ENCODE results near the gene ZDHHC5. TPM values are rescaled to one million over a fixed set of nuclear protein-coding genes. Genes with fewer than 3 reads are reported as not detected.
"Not testable (repeated sequence)": the region's sequence is repeated elsewhere in the genome, so short reads cannot be mapped to it uniquely, and the experiment has no call there.

The ZDHHC5 gene
- total RNA-seq, 1 donor from 2014 or later, result 30.3 TPM

GRCh38 chr11:57713835-57714234 lies 45.9 kb downstream of the ZDHHC5 start:
- Histone ChIP-seq H3K36me3 (ENCODE audit: control insufficient read depth, insufficient read depth, low read length) (peaks cover 3% of the 10 kb centered on the region), H3K27me3 (ENCODE audit: control insufficient read depth, insufficient read depth, low read length) (no peaks in the 10 kb centered on the region), H3K4me3 (ENCODE audit: low read depth, low read length) (peak overlapping the region; percentile 61)
- no peak for DNase-seq (ENCODE audit: low read depth)
- FAIRE-seq, result no peak
- TF ChIP-seq CTCF (IDR thresholded peaks at IDR 0.05; ENCODE audit: insufficient read depth, low read length, severe bottlenecking), result no peak

- H3K4me3 ChIP-seq (ENCODE audit: low read depth, low read length); H3K27me3 ChIP-seq (ENCODE audit: control insufficient read depth, insufficient read depth, low read length); DNase-seq (ENCODE audit: low read depth); H3K36me3 ChIP-seq (ENCODE audit: control insufficient read depth, insufficient read depth, low read length); FAIRE-seq: not testable (repeated sequence)
Measured at GRCh38 chr11:57716726-57717125, 48.8 kb downstream of the ZDHHC5 start.

GRCh38 chr11:57727185-57727584 lies 59.3 kb downstream of the ZDHHC5 start:
- Histone ChIP-seq H3K27me3 (ENCODE audit: control insufficient read depth, insufficient read depth, low read length) (no peaks in the 10 kb centered on the region), H3K36me3 (ENCODE audit: control insufficient read depth, insufficient read depth, low read length) (no peaks in the 10 kb centered on the region), H3K4me3 (ENCODE audit: low read depth, low read length) (no peak overlapping the region)
- TF ChIP-seq CTCF (IDR thresholded peaks at IDR 0.05; ENCODE audit: insufficient read depth, low read length, severe bottlenecking), result no peak
- DNase-seq (ENCODE audit: low read depth), result peak; percentile 61
- no peak for FAIRE-seq

GRCh38 chr11:57728829-57729228 lies 60.9 kb downstream of the ZDHHC5 start:
- no peak for DNase-seq (ENCODE audit: low read depth)
- H3K36me3 ChIP-seq (ENCODE audit: control insufficient read depth, insufficient read depth, low read length), result no peaks in the 10 kb centered on the region
- no peak for FAIRE-seq
- no peaks in the 10 kb centered on the region for H3K27me3 ChIP-seq (ENCODE audit: control insufficient read depth, insufficient read depth, low read length)
- no peak for TF ChIP-seq CTCF (IDR thresholded peaks at IDR 0.05; ENCODE audit: insufficient read depth, low read length, severe bottlenecking)
- no peak overlapping the region for H3K4me3 ChIP-seq (ENCODE audit: low read depth, low read length)

- no peak overlapping the region for H3K4me3 ChIP-seq (ENCODE audit: low read depth, low read length)
- TF ChIP-seq CTCF (IDR thresholded peaks at IDR 0.05; ENCODE audit: insufficient read depth, low read length, severe bottlenecking), result no peak
- no peaks in the 10 kb centered on the region for H3K36me3 ChIP-seq (ENCODE audit: control insufficient read depth, insufficient read depth, low read length)
- DNase-seq (ENCODE audit: low read depth) (no peak), FAIRE-seq (no peak)
- no peaks in the 10 kb centered on the region for H3K27me3 ChIP-seq (ENCODE audit: control insufficient read depth, insufficient read depth, low read length)
Measured at GRCh38 chr11:57729479-57729878, 61.6 kb downstream of the ZDHHC5 start.

- no peak for FAIRE-seq
- DNase-seq (ENCODE audit: low read depth), result no peak
- TF ChIP-seq CTCF (IDR thresholded peaks at IDR 0.05; ENCODE audit: insufficient read depth, low read length, severe bottlenecking), result no peak
- Histone ChIP-seq H3K4me3 (ENCODE audit: low read depth, low read length) (no peak overlapping the region), H3K27me3 (ENCODE audit: control insufficient read depth, insufficient read depth, low read length) (no peaks in the 10 kb centered on the region), H3K36me3 (ENCODE audit: control insufficient read depth, insufficient read depth, low read length) (peaks cover 1% of the 10 kb centered on the region)
Measured at GRCh38 chr11:57732661-57733060, 64.7 kb downstream of the ZDHHC5 start.
